DOHH2 (cell line): ENCODE data around the gene POR.

ENCODE experiments used
- H3F3A ChIP-seq: fragments of 200-600 bp; sonication (generic), shearing (Covaris generic); 2 replicates; pipeline ENCODE4 v1.6.0; 2016; ENCODE audit warnings: antibody characterized with exemption, mild to moderate bottlenecking; ENCODE audit not compliant: control insufficient read depth, insufficient read depth
- H3K27ac ChIP-seq: fragments of 200-600 bp; sonication (generic); 2 replicates; pipeline ENCODE4 v1.5.1; 2014; ENCODE audit warnings: low read depth, mild to moderate bottlenecking, low read length, moderate library complexity
- H3K27me3 ChIP-seq: fragments of 200-600 bp; sonication (generic); 2 replicates; pipeline ENCODE4 v1.6.1; 2014; ENCODE audit warnings: mild to moderate bottlenecking, low read length, mixed read lengths; ENCODE audit not compliant: control insufficient read depth
- H3K36me3 ChIP-seq: fragments of 200-600 bp; sonication (generic); 2 replicates; pipeline ENCODE4 v1.6.1; 2014; ENCODE audit warnings: mild to moderate bottlenecking, low read length, moderate library complexity, mixed read lengths; ENCODE audit not compliant: control insufficient read depth
- H3K4me1 ChIP-seq: fragments of 200-600 bp; sonication (generic); 2 replicates; pipeline ENCODE4 v1.6.1; 2014; ENCODE audit warnings: mild to moderate bottlenecking, low read length, mixed read lengths; ENCODE audit not compliant: control insufficient read depth
- H3K4me2 ChIP-seq: fragments of 200-600 bp; sonication (generic); 2 replicates; pipeline ENCODE4 v1.6.0; 2014; ENCODE audit warnings: mild to moderate bottlenecking, low read length, moderate library complexity
- H3K4me3 ChIP-seq: fragments of 200-600 bp; sonication (generic); 2 replicates; pipeline ENCODE4 v1.5.1; 2014; ENCODE audit warnings: mild to moderate bottlenecking, low read length, mixed read lengths
- H3K79me2 ChIP-seq: fragments of 200-600 bp; sonication (generic); 2 replicates; pipeline ENCODE4 v1.6.1; 2014; ENCODE audit warnings: mild to moderate bottlenecking, low read length, mixed read lengths; ENCODE audit not compliant: control insufficient read depth
- H3K9me2 ChIP-seq: fragments of 200-600 bp; sonication (generic); replicated peaks from 2 replicates; pipeline ENCODE4 v1.6.1; 2014; ENCODE audit warnings: mild to moderate bottlenecking, low read length, mixed read lengths; ENCODE audit not compliant: control insufficient read depth
- H3K9me3 ChIP-seq: fragments of 200-600 bp; sonication (generic); 2 replicates; pipeline ENCODE4 v1.6.1; 2014; ENCODE audit warnings: antibody characterized with exemption, low read length, mixed read lengths; ENCODE audit not compliant: control insufficient read depth, insufficient read depth
- H4K20me1 ChIP-seq: fragments of 200-600 bp; sonication (generic); 2 replicates; pipeline ENCODE4 v1.6.0; 2014; ENCODE audit warnings: low read depth, mild to moderate bottlenecking, antibody characterized with exemption, low read length, moderate library complexity; ENCODE audit not compliant: control insufficient read depth, insufficient read depth
- CTCF ChIP-seq: fragments of 200-600 bp; sonication (generic); IDR thresholded peaks from one replicate; pipeline ENCODE4 v1.5.1; 2014; ENCODE audit warnings: antibody characterized with exemption, mild to moderate bottlenecking, low read depth, low read length; ENCODE audit not compliant: poor library complexity, severe bottlenecking
- EZH2phosphoT487 ChIP-seq: fragments of 200-600 bp; sonication (generic); IDR thresholded peaks from 2 replicates; pipeline ENCODE4 v1.6.1; 2017; ENCODE audit warnings: borderline replicate concordance, mild to moderate bottlenecking, antibody characterized with exemption, low read length, moderate library complexity, mixed read lengths

POR gene

GRCh38 chr7:75948179-75948578 lies 33.2 kb downstream of the POR start:
- H3K4me3 ChIP-seq: no peak overlapping the region

GRCh38 chr7:75950111-75950681 lies 35.2 kb downstream of the POR start:
- Histone ChIP-seq H3K27ac (no peak overlapping the region), H4K20me1 (no peaks in the 10 kb centered on the region), H3K4me1 (no peaks in the 10 kb centered on the region), H3K79me2 (no peaks in the 10 kb centered on the region), H3K4me2 (no peak overlapping the region), H3K36me3 (0 out of 2 replicates have a peak, but pooled peaks cover 4% of the 10 kb centered on the region), H3K9me2 (no peaks in the 10 kb centered on the region), H3K4me3 (no peak overlapping the region), H3K27me3 (no peaks in the 10 kb centered on the region), H3K9me3 (no peaks in the 10 kb centered on the region), H3F3A (no peaks in the 10 kb centered on the region)
- no peak for TF ChIP-seq CTCF
- no peak for TF ChIP-seq EZH2phosphoT487

More at GRCh38 chr7:75948179-75948578, 33.2 kb downstream of the POR start:
- Histone ChIP-seq H3K27ac (no peak overlapping the region), H3F3A (no peaks in the 10 kb centered on the region), H3K79me2 (no peaks in the 10 kb centered on the region), H3K4me2 (no peak overlapping the region), H3K4me1 (no peaks in the 10 kb centered on the region), H3K9me2 (no peaks in the 10 kb centered on the region), H3K36me3 (no peaks in the 10 kb centered on the region), H3K9me3 (no peaks in the 10 kb centered on the region), H4K20me1 (0 out of 2 replicates have a peak, but pooled peaks cover 3% of the 10 kb centered on the region), H3K27me3 (no peaks in the 10 kb centered on the region)
- TF ChIP-seq EZH2phosphoT487 (no peak), CTCF (no peak)

GRCh38 chr7:75951506-75951905 lies 36.6 kb downstream of the POR start:
- TF ChIP-seq EZH2phosphoT487 (no peak), CTCF (no peak)
- H3K9me2 ChIP-seq: no peaks in the 10 kb centered on the region
- no peaks in the 10 kb centered on the region for H3K79me2 ChIP-seq

More at GRCh38 chr7:75951506-75951905, 36.6 kb downstream of the POR start:
- Histone ChIP-seq H3F3A (no peaks in the 10 kb centered on the region), H4K20me1 (no peaks in the 10 kb centered on the region), H3K4me2 (no peak overlapping the region), H3K9me3 (no peaks in the 10 kb centered on the region), H3K4me1 (no peaks in the 10 kb centered on the region), H3K36me3 (0 out of 2 replicates have a peak, but pooled peaks cover 4% of the 10 kb centered on the region), H3K27me3 (no peaks in the 10 kb centered on the region), H3K27ac (no peak overlapping the region), H3K4me3 (no peak overlapping the region)
